ENCODE results near the gene BRF1.

BRF1 gene

DNA sequence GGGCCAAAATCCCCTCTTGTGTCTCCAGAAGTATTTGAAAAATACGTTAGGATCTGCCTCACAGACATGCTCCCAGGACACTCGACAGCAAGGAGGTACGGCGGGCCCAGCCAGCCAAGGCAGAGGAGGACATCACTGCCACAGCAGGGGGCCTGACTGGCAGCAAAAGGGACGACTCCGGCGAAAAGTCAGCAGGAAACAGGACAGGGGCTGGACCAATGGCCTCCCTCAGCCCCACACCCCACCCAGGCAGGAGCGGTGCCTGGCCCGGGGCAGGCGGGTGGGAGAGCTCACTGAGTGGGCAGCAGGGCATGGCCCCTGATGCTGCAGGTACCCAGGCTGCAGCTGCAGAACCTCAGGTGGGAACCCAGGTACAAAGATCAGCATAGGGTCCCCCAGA is 17.8 kb downstream of the BRF1 start:
- Histone ChIP-seq H4K8ac (ENCODE audit: low read depth, low read length) (no peak overlapping the region), H3K36me3 (replicated peaks in 1 of 2; ENCODE audit: control insufficient read depth in 2 of 2, insufficient read depth in 2 of 2, low read length in 2 of 2) (peaks cover 0 to 3% of the 10 kb centered on the region in 2 donors), H3K9me3 (replicated peaks in 1 of 2; ENCODE audit: control insufficient read depth in 2 of 2, insufficient read depth in 1 of 2, low read depth in 1 of 2, low read length in 2 of 2) (no peaks in the 10 kb centered on the region), H3K4me1 (ENCODE audit: control insufficient read depth in 2 of 2, insufficient read depth in 1 of 2, low read depth in 1 of 2, low read length in 2 of 2) (peaks cover 4 to 8% of the 10 kb centered on the region in 2 donors), H3K27me3 (ENCODE audit: control insufficient read depth in 3 of 3, insufficient read depth in 3 of 3, low read depth in 1 of 3, low read length in 3 of 3) (no peaks in the 10 kb centered on the region), H4K91ac (ENCODE audit: low read depth, low read length, poor library complexity) (no peak overlapping the region), H3K14ac (ENCODE audit: low read length) (no peak overlapping the region), H2BK5ac (ENCODE audit: low read length) (peak overlapping the region; percentile 43), H2AFZ (ENCODE audit: low read length) (no peak overlapping the region), H3K27ac (replicated peaks; ENCODE audit: low read length) (no peak overlapping the region), H3K4ac (ENCODE audit: low read length) (no peak overlapping the region), H2BK12ac (ENCODE audit: low read length) (no peak overlapping the region), H3K4me2 (ENCODE audit: insufficient read depth, low read length, poor library complexity, severe bottlenecking) (no peak overlapping the region), H2BK15ac (ENCODE audit: low read length) (peak overlapping the region; percentile 12), H3K79me1 (ENCODE audit: low read depth, low read length) (peaks cover 26% of the 10 kb centered on the region), H3K9ac (ENCODE audit: low read depth, low read length, poor library complexity) (no peak overlapping the region), H3K18ac (ENCODE audit: low read length) (no peak overlapping the region), H3K23ac (ENCODE audit: low read depth, low read length, poor library complexity) (no peak overlapping the region), H2AK5ac (ENCODE audit: low read depth, low read length) (no peak overlapping the region), H2BK120ac (ENCODE audit: low read depth, low read length) (no peak overlapping the region), H3K4me3 (ENCODE audit: low read length in 2 of 2) (no peak overlapping the region)
- no peak for DNase-seq (ENCODE audit: low spot score)
- WGBS, 2 donors (ENCODE audit: extremely low coverage in 2 of 2, insufficient read length in 2 of 2, insufficient replicate concordance in 1 of 2): no CpG with 5 or more reads among the region's 10 CpGs

DNA sequence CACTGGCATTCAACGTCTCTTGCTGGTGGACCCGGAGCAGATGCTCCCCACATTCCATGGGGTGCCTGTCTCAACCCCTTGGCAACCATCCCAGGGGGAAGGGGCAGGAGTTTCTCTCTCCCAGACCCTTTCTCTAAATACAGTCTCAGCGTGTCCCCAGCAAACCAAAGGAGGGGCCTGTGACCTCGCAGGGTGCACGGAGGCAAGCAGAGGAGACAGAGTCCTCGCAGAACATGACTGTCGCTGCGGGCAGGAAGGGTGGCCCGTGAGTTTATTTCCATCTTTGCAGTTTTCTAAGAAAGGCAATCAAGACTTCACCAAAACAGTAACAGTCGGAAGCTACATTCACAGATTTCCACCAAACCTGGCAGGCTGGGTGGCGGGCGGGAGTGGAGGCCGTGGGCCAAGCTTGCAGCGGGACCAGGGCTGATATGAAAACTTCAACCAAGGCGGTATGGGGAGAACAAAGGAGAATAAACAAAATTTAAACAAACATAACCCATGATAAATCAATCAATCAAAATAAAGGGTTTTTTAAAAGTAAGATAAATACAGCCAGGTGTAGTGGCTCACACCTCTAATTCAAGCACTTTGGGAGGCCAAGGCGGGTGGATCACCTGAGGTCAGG is 18.6 kb downstream of the BRF1 start:
- no peak overlapping the region for H3K18ac ChIP-seq (ENCODE audit: low read length)
- H3K9me3 ChIP-seq (replicated peaks in 1 of 2; ENCODE audit: control insufficient read depth in 2 of 2, insufficient read depth in 1 of 2, low read depth in 1 of 2, low read length in 2 of 2): no peaks in the 10 kb centered on the region
- H2BK12ac ChIP-seq (ENCODE audit: low read length): no peak overlapping the region
- WGBS, 2 donors (ENCODE audit: extremely low coverage in 2 of 2, insufficient read length in 2 of 2, insufficient replicate concordance in 1 of 2): no CpG with 5 or more reads among the region's 16 CpGs
- H2BK120ac ChIP-seq (ENCODE audit: low read depth, low read length): no peak overlapping the region
- H3K4me3 ChIP-seq (ENCODE audit: low read length in 2 of 2): no peak overlapping the region
- no peak overlapping the region for H3K4me2 ChIP-seq (ENCODE audit: insufficient read depth, low read length, poor library complexity, severe bottlenecking)
- no peaks in the 10 kb centered on the region for H3K27me3 ChIP-seq (ENCODE audit: control insufficient read depth in 3 of 3, insufficient read depth in 3 of 3, low read depth in 1 of 3, low read length in 3 of 3)
- H3K14ac ChIP-seq (ENCODE audit: low read length): no peak overlapping the region
- peaks cover 4 to 8% of the 10 kb centered on the region in 2 donors for H3K4me1 ChIP-seq (ENCODE audit: control insufficient read depth in 2 of 2, insufficient read depth in 1 of 2, low read depth in 1 of 2, low read length in 2 of 2)
- no peak for DNase-seq (ENCODE audit: low spot score)
- H4K8ac ChIP-seq (ENCODE audit: low read depth, low read length): no peak overlapping the region
- peaks cover 21% of the 10 kb centered on the region for H3K79me1 ChIP-seq (ENCODE audit: low read depth, low read length)
- H3K27ac ChIP-seq (replicated peaks; ENCODE audit: low read length): no peak overlapping the region
- no peak overlapping the region for H3K4ac ChIP-seq (ENCODE audit: low read length)
- H4K91ac ChIP-seq (ENCODE audit: low read depth, low read length, poor library complexity): no peak overlapping the region
- no peak overlapping the region for H2BK5ac ChIP-seq (ENCODE audit: low read length)
- H3K36me3 ChIP-seq (replicated peaks in 1 of 2; ENCODE audit: control insufficient read depth in 2 of 2, insufficient read depth in 2 of 2, low read length in 2 of 2): peaks cover 0 to 3% of the 10 kb centered on the region in 2 donors
- H2BK15ac ChIP-seq (ENCODE audit: low read length): no peak overlapping the region
- no peak overlapping the region for H3K9ac ChIP-seq (ENCODE audit: low read depth, low read length, poor library complexity)
- H3K23ac ChIP-seq (ENCODE audit: low read depth, low read length, poor library complexity): no peak overlapping the region
- no peak overlapping the region for H2AFZ ChIP-seq (ENCODE audit: low read length)
- no peak overlapping the region for H2AK5ac ChIP-seq (ENCODE audit: low read depth, low read length)

GRCh38 chr14:105281371-105282097 is 19.3 kb downstream of the BRF1 start:
- no peak overlapping the region for H3K27ac ChIP-seq (replicated peaks; ENCODE audit: low read length)
- no peak overlapping the region for H3K4ac ChIP-seq (ENCODE audit: low read length)
- no peak overlapping the region for H2AFZ ChIP-seq (ENCODE audit: low read length)
- no peak overlapping the region for H3K4me2 ChIP-seq (ENCODE audit: insufficient read depth, low read length, poor library complexity, severe bottlenecking)
- H3K4me3 ChIP-seq (ENCODE audit: low read length in 2 of 2): no peak overlapping the region
- H4K91ac ChIP-seq (ENCODE audit: low read depth, low read length, poor library complexity): no peak overlapping the region
- WGBS, 2 donors (ENCODE audit: extremely low coverage in 2 of 2, insufficient read length in 2 of 2, insufficient replicate concordance in 1 of 2): no CpG with 5 or more reads among the region's 23 CpGs
- H3K36me3 ChIP-seq (replicated peaks in 1 of 2; ENCODE audit: control insufficient read depth in 2 of 2, insufficient read depth in 2 of 2, low read length in 2 of 2): peaks cover 0 to 3% of the 10 kb centered on the region in 2 donors
- peak overlapping the region; percentile 37 for H3K23ac ChIP-seq (ENCODE audit: low read depth, low read length, poor library complexity)
- no peak overlapping the region for H3K14ac ChIP-seq (ENCODE audit: low read length)
- H2BK12ac ChIP-seq (ENCODE audit: low read length): peak overlapping the region; percentile 67
- H4K8ac ChIP-seq (ENCODE audit: low read depth, low read length): no peak overlapping the region
- H2AK5ac ChIP-seq (ENCODE audit: low read depth, low read length): peak overlapping the region; percentile 38
- no peak overlapping the region for H2BK15ac ChIP-seq (ENCODE audit: low read length)
- H3K79me1 ChIP-seq (ENCODE audit: low read depth, low read length): peaks cover 17% of the 10 kb centered on the region
- peak overlapping the region; percentile 45 for H2BK5ac ChIP-seq (ENCODE audit: low read length)
- H3K9me3 ChIP-seq (replicated peaks in 1 of 2; ENCODE audit: control insufficient read depth in 2 of 2, insufficient read depth in 1 of 2, low read depth in 1 of 2, low read length in 2 of 2): no peaks in the 10 kb centered on the region
- peak overlapping the region; percentile 42 for H3K18ac ChIP-seq (ENCODE audit: low read length)
- peaks cover 4 to 8% of the 10 kb centered on the region in 2 donors for H3K4me1 ChIP-seq (ENCODE audit: control insufficient read depth in 2 of 2, insufficient read depth in 1 of 2, low read depth in 1 of 2, low read length in 2 of 2)
- peak; percentile 37 for DNase-seq (ENCODE audit: low spot score)
- no peak overlapping the region for H2BK120ac ChIP-seq (ENCODE audit: low read depth, low read length)
- no peak overlapping the region for H3K9ac ChIP-seq (ENCODE audit: low read depth, low read length, poor library complexity)
- no peaks in the 10 kb centered on the region for H3K27me3 ChIP-seq (ENCODE audit: control insufficient read depth in 3 of 3, insufficient read depth in 3 of 3, low read depth in 1 of 3, low read length in 3 of 3)

DNA sequence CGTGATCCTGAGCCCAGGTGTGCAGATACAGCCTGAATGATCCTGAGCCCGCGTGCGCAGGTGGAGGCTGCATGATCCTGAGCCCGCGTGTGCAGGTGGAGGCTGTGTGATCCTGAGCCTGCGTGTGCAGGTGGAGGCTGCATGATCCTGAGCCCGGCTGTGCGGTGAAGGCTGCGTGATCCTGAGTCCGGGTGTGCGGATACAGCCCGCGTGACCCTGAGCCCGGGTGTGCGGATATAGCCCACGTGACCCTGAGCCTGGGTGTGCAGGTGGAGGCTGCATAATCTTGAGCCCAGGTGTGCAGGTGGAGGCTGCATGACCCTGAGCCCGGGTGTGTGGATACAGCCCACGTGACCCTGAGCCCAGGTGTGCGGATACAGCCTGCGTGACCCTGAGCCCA is 20.3 kb downstream of the BRF1 start:
- Histone ChIP-seq H3K23ac (ENCODE audit: low read depth, low read length, poor library complexity) (peak overlapping the region; percentile 91), H2BK5ac (ENCODE audit: low read length) (peak overlapping the region; percentile 79), H3K79me1 (ENCODE audit: low read depth, low read length) (peaks cover 15% of the 10 kb centered on the region), H2BK12ac (ENCODE audit: low read length) (peak overlapping the region; percentile 22), H3K18ac (ENCODE audit: low read length) (peak overlapping the region; percentile 19), H2AFZ (ENCODE audit: low read length) (no peak overlapping the region), H3K9me3 (replicated peaks in 1 of 2; ENCODE audit: control insufficient read depth in 2 of 2, insufficient read depth in 1 of 2, low read depth in 1 of 2, low read length in 2 of 2) (no peaks in the 10 kb centered on the region), H2AK5ac (ENCODE audit: low read depth, low read length) (peak overlapping the region; percentile 63), H3K36me3 (replicated peaks in 1 of 2; ENCODE audit: control insufficient read depth in 2 of 2, insufficient read depth in 2 of 2, low read length in 2 of 2) (peaks cover 0 to 3% of the 10 kb centered on the region in 2 donors), H3K4me3 (ENCODE audit: low read length in 2 of 2) (peak overlapping the region in 1 of 2 donors; percentile 0), H4K8ac (ENCODE audit: low read depth, low read length) (no peak overlapping the region), H3K4me2 (ENCODE audit: insufficient read depth, low read length, poor library complexity, severe bottlenecking) (no peak overlapping the region), H2BK120ac (ENCODE audit: low read depth, low read length) (no peak overlapping the region), H3K14ac (ENCODE audit: low read length) (peak overlapping the region; percentile 97), H2BK15ac (ENCODE audit: low read length) (no peak overlapping the region), H3K27me3 (ENCODE audit: control insufficient read depth in 3 of 3, insufficient read depth in 3 of 3, low read depth in 1 of 3, low read length in 3 of 3) (no peaks in the 10 kb centered on the region), H3K27ac (replicated peaks; ENCODE audit: low read length) (no peak overlapping the region), H3K4ac (ENCODE audit: low read length) (no peak overlapping the region), H3K9ac (ENCODE audit: low read depth, low read length, poor library complexity) (peak overlapping the region; percentile 78), H4K91ac (ENCODE audit: low read depth, low read length, poor library complexity) (no peak overlapping the region), H3K4me1 (ENCODE audit: control insufficient read depth in 2 of 2, insufficient read depth in 1 of 2, low read depth in 1 of 2, low read length in 2 of 2) (peaks cover 4 to 8% of the 10 kb centered on the region in 2 donors)
- no peak for DNase-seq (ENCODE audit: low spot score)
- no CpG with 5 or more reads among the region's 21 CpGs for WGBS, 2 donors (ENCODE audit: extremely low coverage in 2 of 2, insufficient read length in 2 of 2, insufficient replicate concordance in 1 of 2)

All from neuronal stem cell (in vitro differentiated cells).